Measurements from ENCODE around the gene FAM162A. TPM values are rescaled to one million over a fixed set of nuclear protein-coding genes. Genes with fewer than 3 reads are reported as not detected.
A peak's percentile ranks its signal among the peaks of the same experiment; 100 is the strongest.

FAM162A gene
- total RNA-seq, 1 donor from 2014 or later: 31.2 TPM

- TF ChIP-seq CTCF (conservative IDR thresholded peaks at IDR 0.05; ENCODE audit: low read depth, low read length): no peak
- no peak overlapping the region for H3K4me3 ChIP-seq (ENCODE audit: low read depth, low read length)
These were observed 22.2 kb downstream of the FAM162A start for GRCh38 chr3:122406198-122406597.

GRCh38 chr3:122407946-122408345, 24.0 kb downstream of the FAM162A start:
- H3K4me3 ChIP-seq (ENCODE audit: low read depth, low read length): no peak overlapping the region
- no peak for DNase-seq (ENCODE audit: low read depth)
- TF ChIP-seq CTCF (conservative IDR thresholded peaks at IDR 0.05; ENCODE audit: low read depth, low read length): no peak

More at GRCh38 chr3:122406198-122406597, 22.2 kb downstream of the FAM162A start:
- no peak for DNase-seq (ENCODE audit: low read depth)

GRCh38 chr3:122409446-122409845, 25.5 kb downstream of the FAM162A start:
- DNase-seq (ENCODE audit: low read depth): no peak
- no peak for TF ChIP-seq CTCF (conservative IDR thresholded peaks at IDR 0.05; ENCODE audit: low read depth, low read length)
- H3K4me3 ChIP-seq (ENCODE audit: low read depth, low read length): no peak overlapping the region

GRCh38 chr3:122410111-122410510, 26.1 kb downstream of the FAM162A start:
- TF ChIP-seq CTCF (conservative IDR thresholded peaks at IDR 0.05; ENCODE audit: low read depth, low read length): no peak
- DNase-seq (ENCODE audit: low read depth): no peak
- no peak overlapping the region for H3K4me3 ChIP-seq (ENCODE audit: low read depth, low read length)

- DNase-seq (ENCODE audit: low read depth): no peak
- TF ChIP-seq CTCF (conservative IDR thresholded peaks at IDR 0.05; ENCODE audit: low read depth, low read length): no peak
- no peak overlapping the region for H3K4me3 ChIP-seq (ENCODE audit: low read depth, low read length)
These were observed 26.7 kb downstream of the FAM162A start for GRCh38 chr3:122410639-122411038.

- no peak overlapping the region for H3K4me3 ChIP-seq (ENCODE audit: low read depth, low read length)
- no peak for DNase-seq (ENCODE audit: low read depth)
- TF ChIP-seq CTCF (conservative IDR thresholded peaks at IDR 0.05; ENCODE audit: low read depth, low read length): no peak
These were observed 30.4 kb downstream of the FAM162A start for GRCh38 chr3:122414391-122414790.

GRCh38 chr3:122415104-122415744, 31.2 kb downstream of the FAM162A start:
- DNase-seq (ENCODE audit: low read depth): peak; percentile 25
- TF ChIP-seq CTCF (conservative IDR thresholded peaks at IDR 0.05; ENCODE audit: low read depth, low read length): no peak
- H3K4me3 ChIP-seq (ENCODE audit: low read depth, low read length): peak overlapping the region; percentile 88

Data from epithelial cell of proximal tubule (primary cell).